Breast epithelium (tissue), 4 donors: ENCODE results near the gene RBM33. TPM values are rescaled to one million over a fixed set of nuclear protein-coding genes. Genes with fewer than 3 reads are reported as not detected.

Experiments used
- DNase-seq, 2 donors: peaks; one replicate each; pipeline ENCODE4 v3.0.0-alpha.2; 2019; ENCODE audit warnings: low spot score in 2 of 2
- H3K27ac ChIP-seq, 2 donors: fragments of 200-600 bp; sonication (generic) in 1 of 2; one replicate each; pipeline ENCODE4 v1.5.1; 2016 to 2019; ENCODE audit warnings: mild to moderate bottlenecking in 1 of 2
- H3K27me3 ChIP-seq, 2 donors: fragments of 200-600 bp; sonication (generic) in 1 of 2; one replicate each; pipeline versions ENCODE4 v1.5.1 to v1.6.0; 2017 to 2019; ENCODE audit warnings: control low read depth in 1 of 2, mild to moderate bottlenecking in 1 of 2
- H3K36me3 ChIP-seq: fragments of 200-600 bp; one replicate; pipeline ENCODE4 v1.5.1; 2019
- H3K4me1 ChIP-seq, 2 donors: fragments of 200-600 bp; sonication (generic); one replicate each; pipeline ENCODE4 v1.5.1; 2016 to 2019; ENCODE audit warnings: control low read depth in 1 of 2
- H3K4me3 ChIP-seq, 3 donors: fragments of 200-600 bp; sonication (generic); 1 replicate in 2 of 3; 2 replicates in 1 of 3; pipeline ENCODE4 v1.5.1; 2016 to 2019; ENCODE audit warnings: mild to moderate bottlenecking in 3 of 3, moderate library complexity in 2 of 3
- H3K9me3 ChIP-seq, 2 donors: fragments of 200-600 bp; sonication (generic) in 1 of 2; one replicate each; pipeline ENCODE4 v1.5.1; 2016 to 2019; ENCODE audit warnings: control low read depth in 1 of 2
- CTCF ChIP-seq, 3 donors: fragments of 450-650 bp; IDR thresholded peaks; one replicate each; pipeline ENCODE4 v1.5.1; 2016 to 2017; ENCODE audit warnings: antibody characterized with exemption in 3 of 3, mild to moderate bottlenecking in 3 of 3, moderate library complexity in 3 of 3
- POLR2A ChIP-seq: fragments of 450-650 bp; IDR thresholded peaks from one replicate; pipeline ENCODE4 v1.6.1; 2016; ENCODE audit warnings: antibody characterized with exemption, mild to moderate bottlenecking, moderate library complexity
- POLR2AphosphoS5 ChIP-seq, 3 donors: sonication (generic); formaldehyde crosslinking; IDR thresholded peaks; one replicate each; pipeline ENCODE4 v1.6.1; 2017; ENCODE audit warnings: antibody characterized with exemption in 3 of 3
- intact Hi-C: fragments of 100-400 bp; cut with DNase I; formaldehyde crosslinking; loops from one replicate; pipeline ENCODE4 v1.15.1; 2023; ENCODE audit warnings: low total_unique reads
- total RNA-seq, 3 donors: library from RNA; depleted of rRNA; stranded (reverse); fragments of >200 nt; gene quantifications; one replicate each; pipeline ENCODE4 v1.1.0, GENCODE V29; 2016

Gene RBM33
- total RNA-seq, 3 donors from 2014 or later = 34.9 to 58.8 (median 46.5) TPM

DNA sequence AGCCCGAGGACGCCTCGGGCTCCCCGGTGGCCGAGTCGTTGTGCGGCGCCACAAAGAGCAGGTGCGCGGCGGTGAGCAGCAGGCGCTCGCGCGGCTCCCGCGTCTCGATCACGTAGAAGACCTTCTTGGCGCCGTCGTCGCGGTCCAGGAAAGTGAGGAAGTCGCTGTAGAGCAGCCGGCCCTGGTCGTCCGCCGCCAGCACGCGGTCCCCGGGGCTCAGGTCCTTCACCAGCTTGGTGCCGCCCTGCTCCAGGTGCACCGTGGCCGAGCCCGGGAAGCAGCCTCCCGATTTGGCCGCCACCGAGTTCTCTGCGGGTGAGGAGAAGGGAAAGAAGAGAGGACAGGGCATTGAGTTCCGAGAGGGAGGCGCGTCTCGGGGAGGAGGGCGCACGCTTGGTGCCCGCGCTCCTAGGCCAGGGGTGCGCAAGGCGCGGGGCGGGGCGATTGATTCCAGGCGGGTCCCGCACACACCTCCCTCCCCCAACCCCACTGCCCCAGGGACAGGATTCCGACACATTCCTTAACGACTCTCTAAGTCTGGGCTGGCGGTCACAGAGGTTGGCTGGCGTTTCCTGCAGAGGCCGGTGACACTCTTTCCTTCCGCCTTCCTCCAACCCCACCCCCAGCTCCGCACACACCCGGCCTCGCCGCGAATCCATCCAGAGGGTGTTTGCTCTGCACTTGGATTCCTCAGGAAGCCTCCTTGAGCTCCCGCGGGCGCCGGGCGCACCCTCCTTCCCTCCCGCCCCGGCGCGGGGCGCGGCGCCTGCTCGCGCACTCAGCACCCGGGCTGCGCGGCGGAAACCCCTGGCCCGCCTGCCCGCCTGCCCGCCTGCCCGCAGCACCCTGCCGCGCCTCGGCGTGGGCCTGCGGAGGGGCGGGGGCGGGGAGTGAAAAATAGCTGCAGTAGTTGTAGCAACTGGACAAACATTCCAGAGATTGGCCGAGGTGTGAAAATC lies 159.2 kb downstream of the RBM33 start:
- Histone ChIP-seq H3K36me3 (no peaks in the 10 kb centered on the region), H3K27me3 (peaks cover 0 to 92% of the 10 kb centered on the region in 2 donors), H3K27ac (no peak overlapping the region), H3K4me3 (peak overlapping the region; percentile 11 to 65 (median 42)), H3K9me3 (no peaks in the 10 kb centered on the region), H3K4me1 (peaks cover 10 to 20% of the 10 kb centered on the region in 2 donors)
- no peak for DNase-seq
- intact Hi-C loops = no loop called here
- TF ChIP-seq POLR2A (no peak), CTCF (IDR thresholded peaks at IDR 0.05) (no peak), POLR2AphosphoS5 (IDR thresholded peaks at IDR 0.05) (no peak)

DNA sequence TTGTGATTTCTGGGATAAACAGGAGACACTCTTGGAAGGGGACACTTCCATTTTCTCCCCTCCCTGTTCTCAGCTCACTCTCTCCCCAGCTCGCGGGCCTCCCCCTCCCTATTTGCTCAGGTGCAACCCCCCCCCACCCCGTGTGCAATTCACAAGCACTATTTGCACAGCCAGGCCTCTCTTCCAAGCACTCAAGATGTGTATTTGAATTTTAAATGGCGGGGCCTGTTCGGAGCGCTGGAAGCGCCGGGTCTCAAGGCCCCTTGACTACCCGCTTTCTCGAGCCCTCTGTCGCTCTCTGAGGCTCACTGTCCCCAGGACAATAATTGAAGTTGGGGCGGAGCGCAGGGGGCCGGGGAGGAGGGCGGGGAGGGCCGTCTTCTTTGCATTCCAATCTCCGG lies 160.0 kb downstream of the RBM33 start:
- H3K9me3 ChIP-seq = no peaks in the 10 kb centered on the region
- TF ChIP-seq POLR2AphosphoS5 (IDR thresholded peaks at IDR 0.05) = no peak
- no peak overlapping the region for H3K27ac ChIP-seq
- H3K4me3 ChIP-seq = peak overlapping the region in 2 of 3 donors; percentile 42 to 65
- peaks cover 17 to 24% of the 10 kb centered on the region in 2 donors for H3K4me1 ChIP-seq
- H3K27me3 ChIP-seq = peaks cover 0 to 93% of the 10 kb centered on the region in 2 donors
- H3K36me3 ChIP-seq = no peaks in the 10 kb centered on the region
- intact Hi-C loops = no loop called here
- no peak for DNase-seq

DNA sequence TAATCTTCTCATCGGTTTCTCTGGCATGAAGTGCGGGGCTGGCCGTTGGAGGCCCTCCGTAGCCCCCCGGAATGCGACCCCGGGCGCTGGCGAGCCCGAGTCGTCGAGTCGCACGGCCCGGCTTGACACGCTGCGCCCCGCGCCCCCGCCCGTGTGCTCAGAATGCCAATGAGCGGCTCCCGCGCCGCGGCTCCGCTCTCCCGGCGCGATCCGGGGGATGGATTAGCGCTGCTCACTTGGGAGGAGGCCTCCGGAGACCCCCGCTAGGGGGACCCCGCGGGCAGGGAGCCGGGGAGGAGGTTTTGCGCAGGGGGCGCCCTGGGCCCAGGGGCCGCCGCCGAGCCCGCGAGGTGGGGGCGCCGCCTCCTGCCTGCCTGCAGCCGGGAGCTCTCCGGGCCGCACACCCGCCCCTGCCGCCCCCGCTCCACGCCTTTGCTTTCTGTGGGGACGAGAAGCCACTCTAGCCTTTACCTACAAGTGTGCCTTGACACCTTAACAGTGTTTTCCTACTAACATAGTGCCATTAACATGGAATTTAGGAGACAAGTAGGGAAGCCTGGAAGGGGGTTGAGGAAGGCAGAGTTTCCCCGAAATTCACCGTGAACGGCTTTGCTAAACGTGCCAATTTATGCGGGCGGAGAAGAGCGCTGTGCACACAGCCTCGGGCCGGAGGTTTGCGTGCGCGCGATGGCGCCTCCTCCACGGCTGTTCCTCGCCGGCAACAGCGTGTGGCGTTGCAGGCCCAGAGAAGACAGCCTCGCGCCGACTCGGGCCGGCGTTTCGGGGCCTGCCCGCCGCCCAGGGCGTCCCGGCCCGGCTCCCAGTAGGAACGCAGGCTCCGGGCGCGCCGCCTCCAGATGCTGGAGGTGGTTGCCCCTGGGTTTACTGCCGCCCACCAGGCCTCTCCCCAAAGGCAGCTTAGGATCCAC lies 160.7 kb downstream of the RBM33 start:
- Histone ChIP-seq H3K36me3 (no peaks in the 10 kb centered on the region), H3K27me3 (peaks cover 0 to 93% of the 10 kb centered on the region in 2 donors), H3K9me3 (no peaks in the 10 kb centered on the region), H3K4me3 (peak overlapping the region in 2 of 3 donors; percentile 42 to 65), H3K4me1 (peaks cover 24 to 32% of the 10 kb centered on the region in 2 donors), H3K27ac (no peak overlapping the region)
- intact Hi-C loops = no loop called here
- DNase-seq = no peak
- TF ChIP-seq POLR2A (no peak), CTCF (IDR thresholded peaks at IDR 0.05) (peak in 1 of 3 donors; percentile 54)

DNA sequence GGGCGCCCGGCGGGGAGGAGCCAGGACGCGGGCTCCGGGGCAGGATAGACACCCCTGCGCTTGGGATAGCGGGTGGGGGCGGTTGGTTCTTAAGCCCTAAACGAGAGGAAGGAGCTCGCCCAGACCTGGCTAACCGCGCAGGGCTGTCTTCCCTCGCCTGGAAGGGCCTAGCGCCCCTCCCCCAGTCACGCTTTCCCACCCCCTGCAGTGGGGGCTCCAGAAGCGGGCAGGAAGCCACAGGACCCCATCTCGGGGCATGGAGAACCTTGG lies 161.3 kb downstream of the RBM33 start:
- intact Hi-C loops = no loop called here
- TF ChIP-seq POLR2A = no peak
- TF ChIP-seq POLR2AphosphoS5 (IDR thresholded peaks at IDR 0.05) = no peak
- TF ChIP-seq CTCF (IDR thresholded peaks at IDR 0.05) = no peak
- Histone ChIP-seq H3K36me3 (no peaks in the 10 kb centered on the region), H3K4me1 (peaks cover 29 to 33% of the 10 kb centered on the region in 2 donors), H3K27me3 (peaks cover 0 to 93% of the 10 kb centered on the region in 2 donors), H3K27ac (no peak overlapping the region), H3K4me3 (peak overlapping the region in 2 of 3 donors; percentile 42 to 65), H3K9me3 (no peaks in the 10 kb centered on the region)
- no peak for DNase-seq

GRCh38 chr7:155806096-155806871 lies 161.8 kb downstream of the RBM33 start:
- Histone ChIP-seq H3K4me1 (peaks cover 29 to 33% of the 10 kb centered on the region in 2 donors), H3K27ac (no peak overlapping the region), H3K36me3 (no peaks in the 10 kb centered on the region), H3K27me3 (peaks cover 0 to 93% of the 10 kb centered on the region in 2 donors), H3K9me3 (no peaks in the 10 kb centered on the region), H3K4me3 (peak overlapping the region in 1 of 3 donors; percentile 65)
- no peak for DNase-seq
- TF ChIP-seq POLR2A = no peak
- TF ChIP-seq POLR2AphosphoS5 (IDR thresholded peaks at IDR 0.05) = no peak
- no peak for TF ChIP-seq CTCF (IDR thresholded peaks at IDR 0.05)
- intact Hi-C loops = no loop called here
